GM12801 (cell line): ENCODE results near the gene SERINC3.

Experiments used
- TF ChIP-seq, protein P1 (sequence below): IDR thresholded peaks from one replicate; pipeline ENCODE4 v1.5.1; 2011; ENCODE audit warnings: control low read depth; ENCODE audit not compliant: insufficient read length; ENCODE audit errors: extremely low read depth

The SERINC3 gene

DNA sequence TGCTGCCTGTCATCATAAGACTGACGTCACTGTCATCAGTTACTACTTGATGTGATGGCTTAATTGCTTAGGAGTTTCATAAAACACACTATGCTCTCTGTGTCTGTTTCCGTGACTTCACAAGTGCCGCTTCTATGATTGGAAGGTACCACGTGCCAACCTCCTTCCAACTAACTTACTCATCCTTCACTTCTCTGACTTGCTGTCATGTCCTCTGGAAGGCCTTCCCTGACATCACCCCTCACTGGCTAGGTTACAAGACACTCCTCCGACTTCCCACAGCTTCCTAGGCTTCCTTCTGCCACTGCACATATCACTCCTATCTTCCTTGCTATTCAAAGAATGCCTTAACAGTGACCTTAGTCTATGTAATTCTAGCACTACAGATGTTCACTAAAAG is 20.4 kb downstream of the SERINC3 start:
- TF ChIP-seq, protein P1, sequence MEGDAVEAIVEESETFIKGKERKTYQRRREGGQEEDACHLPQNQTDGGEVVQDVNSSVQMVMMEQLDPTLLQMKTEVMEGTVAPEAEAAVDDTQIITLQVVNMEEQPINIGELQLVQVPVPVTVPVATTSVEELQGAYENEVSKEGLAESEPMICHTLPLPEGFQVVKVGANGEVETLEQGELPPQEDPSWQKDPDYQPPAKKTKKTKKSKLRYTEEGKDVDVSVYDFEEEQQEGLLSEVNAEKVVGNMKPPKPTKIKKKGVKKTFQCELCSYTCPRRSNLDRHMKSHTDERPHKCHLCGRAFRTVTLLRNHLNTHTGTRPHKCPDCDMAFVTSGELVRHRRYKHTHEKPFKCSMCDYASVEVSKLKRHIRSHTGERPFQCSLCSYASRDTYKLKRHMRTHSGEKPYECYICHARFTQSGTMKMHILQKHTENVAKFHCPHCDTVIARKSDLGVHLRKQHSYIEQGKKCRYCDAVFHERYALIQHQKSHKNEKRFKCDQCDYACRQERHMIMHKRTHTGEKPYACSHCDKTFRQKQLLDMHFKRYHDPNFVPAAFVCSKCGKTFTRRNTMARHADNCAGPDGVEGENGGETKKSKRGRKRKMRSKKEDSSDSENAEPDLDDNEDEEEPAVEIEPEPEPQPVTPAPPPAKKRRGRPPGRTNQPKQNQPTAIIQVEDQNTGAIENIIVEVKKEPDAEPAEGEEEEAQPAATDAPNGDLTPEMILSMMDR, result no peak

DNA sequence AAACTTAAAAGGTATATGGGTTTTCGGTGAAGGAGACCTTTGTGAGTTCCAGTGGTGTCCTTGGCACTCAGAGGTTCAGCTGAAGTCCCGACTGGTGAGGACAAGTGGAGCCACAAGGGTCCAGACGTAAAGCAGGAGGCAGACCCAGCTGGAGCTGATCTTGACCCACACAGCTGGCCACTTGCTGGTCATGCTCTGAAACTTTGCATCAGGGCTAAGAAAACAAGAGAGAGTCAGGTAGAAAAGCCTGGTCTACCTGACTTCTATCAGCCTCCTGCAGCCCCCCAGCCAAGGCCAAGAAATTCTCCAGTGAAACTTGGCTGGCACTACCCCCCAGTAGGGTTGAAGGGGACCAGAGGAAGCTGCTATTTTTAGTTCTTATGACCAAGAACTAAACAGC is 21.6 kb downstream of the SERINC3 start:
- TF ChIP-seq, protein P1, result no peak

DNA sequence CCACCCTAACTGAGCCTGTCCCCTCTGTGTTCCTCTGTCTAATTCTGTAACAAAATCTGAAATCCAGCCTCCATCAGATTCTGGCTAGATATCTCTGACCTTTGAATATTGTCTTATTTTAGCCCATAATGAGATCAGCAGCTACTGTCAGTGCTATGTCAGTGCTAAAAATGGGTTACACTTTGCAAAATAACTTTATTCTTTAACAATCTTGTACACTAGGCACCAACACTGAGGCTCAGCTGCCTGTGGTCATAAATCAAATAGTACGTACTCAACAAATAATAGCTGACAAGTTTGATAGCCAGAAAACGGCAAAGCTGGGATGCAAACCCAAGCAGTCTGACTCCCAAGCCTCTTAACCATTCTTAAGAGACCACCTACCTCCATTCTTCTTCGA is 24.1 kb downstream of the SERINC3 start:
- TF ChIP-seq, protein P1, result no peak

DNA sequence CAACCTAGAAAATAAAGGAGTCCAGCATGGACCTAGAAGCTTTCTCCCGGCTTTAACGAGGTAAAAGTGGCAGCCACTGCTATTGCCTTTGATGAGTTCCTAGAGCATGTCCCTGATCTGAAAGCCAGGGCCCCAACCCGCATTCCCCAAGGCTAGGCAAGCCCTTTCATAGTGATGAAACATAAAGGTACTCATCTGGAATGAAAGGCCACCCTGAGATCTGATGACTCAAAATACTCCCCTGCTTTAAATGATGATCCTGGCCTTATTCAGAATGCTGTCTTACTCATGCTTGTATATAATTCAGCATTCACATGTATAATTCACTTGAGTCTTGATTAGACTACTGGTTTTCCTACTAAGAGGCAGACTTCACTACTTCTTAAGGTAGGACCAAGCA is 24.9 kb downstream of the SERINC3 start:
- TF ChIP-seq, protein P1, result no peak

DNA sequence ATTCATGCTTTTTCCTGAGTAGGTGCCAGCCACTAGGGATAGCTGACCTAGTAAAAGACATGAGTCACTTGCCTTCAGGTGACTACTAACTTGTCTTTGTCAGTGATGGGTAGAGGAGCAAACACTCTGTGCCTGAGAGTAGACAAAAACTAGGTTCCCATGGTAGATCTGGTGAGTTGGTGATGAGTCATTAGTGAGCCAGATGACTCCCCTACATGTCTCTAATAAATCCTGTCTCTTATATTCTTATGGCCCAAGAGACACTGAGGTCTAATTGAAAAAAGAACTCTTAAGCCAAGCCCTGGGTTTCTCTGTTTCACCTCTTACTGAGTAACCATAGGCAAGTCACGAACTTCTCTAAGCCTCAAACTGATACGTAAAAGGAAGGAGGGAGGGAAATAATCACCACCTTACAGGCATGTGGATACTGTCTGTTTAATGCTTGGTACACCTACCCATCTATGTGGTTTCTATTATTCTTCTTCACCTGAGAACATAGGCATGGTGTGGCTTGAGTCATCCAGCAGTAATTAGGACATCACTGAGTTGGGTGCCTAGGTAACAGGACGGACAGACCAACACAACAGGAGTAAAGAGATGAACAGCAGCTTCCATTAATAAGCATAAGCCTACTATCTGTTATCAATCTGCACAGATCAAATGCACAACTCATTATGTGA is 25.9 kb downstream of the SERINC3 start:
- TF ChIP-seq, protein P1, result no peak

DNA sequence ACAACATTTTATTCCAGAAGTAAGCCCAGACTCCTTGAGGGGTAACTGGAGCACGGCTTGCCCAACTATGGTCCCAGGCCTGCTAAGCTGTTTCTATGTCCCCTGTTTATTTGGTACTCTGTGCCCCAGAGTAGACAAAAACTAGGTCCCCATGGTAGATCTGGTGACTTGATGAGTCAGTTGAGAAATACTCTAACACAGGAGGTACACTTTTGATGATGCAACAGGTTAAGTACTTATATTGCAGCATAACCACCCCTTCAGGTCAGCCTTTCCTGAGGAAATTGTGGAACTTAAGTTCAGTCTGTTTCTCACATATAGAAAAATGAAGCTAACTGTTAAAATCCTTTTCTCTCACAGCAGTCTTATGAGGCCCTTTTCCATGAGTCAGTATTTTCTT is 26.6 kb downstream of the SERINC3 start:
- TF ChIP-seq, protein P1, result no peak

DNA sequence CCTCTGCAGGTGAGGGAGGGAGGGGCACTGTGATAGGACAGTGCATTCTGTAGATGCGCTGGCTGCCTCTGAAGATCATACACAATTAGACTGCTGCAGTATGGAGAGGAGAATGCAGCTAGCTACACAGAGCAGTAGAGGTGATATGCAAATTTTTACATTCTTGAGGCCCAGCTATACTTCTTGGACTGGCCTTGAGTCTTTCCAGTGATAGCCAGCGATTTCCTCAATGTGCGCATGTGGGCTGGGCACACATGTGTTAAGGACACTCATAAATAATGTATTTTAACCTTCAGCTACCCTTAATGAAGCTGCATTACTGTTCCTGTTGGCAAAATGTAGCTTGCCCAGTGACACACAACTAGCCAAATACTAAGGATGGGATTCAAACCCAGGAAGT is 27.2 kb downstream of the SERINC3 start:
- TF ChIP-seq, protein P1, result no peak
